Measurements from ENCODE around the gene FAM20C.

Gene FAM20C

GRCh38 chr7:217781-218180, 25.4 kb downstream of the FAM20C start:
- no peak for TF ChIP-seq CTCF (IDR thresholded peaks at IDR 0.05; ENCODE audit: control insufficient read depth, extremely low read depth, insufficient read depth)
- DNase-seq (ENCODE audit: low read depth): no peak
- no peak overlapping the region for H3K4me3 ChIP-seq (ENCODE audit: low read depth, low read length)

GRCh38 chr7:218316-218715, 25.9 kb downstream of the FAM20C start:
- no peak for DNase-seq (ENCODE audit: low read depth)
- no peak overlapping the region for H3K4me3 ChIP-seq (ENCODE audit: low read depth, low read length)
- TF ChIP-seq CTCF (IDR thresholded peaks at IDR 0.05; ENCODE audit: control insufficient read depth, extremely low read depth, insufficient read depth): no peak

GRCh38 chr7:218896-219580, 26.7 kb downstream of the FAM20C start:
- no peak for DNase-seq (ENCODE audit: low read depth)
- no peak for TF ChIP-seq CTCF (IDR thresholded peaks at IDR 0.05; ENCODE audit: control insufficient read depth, extremely low read depth, insufficient read depth)
- H3K4me3 ChIP-seq (ENCODE audit: low read depth, low read length): no peak overlapping the region

- no peak overlapping the region for H3K4me3 ChIP-seq (ENCODE audit: low read depth, low read length)
- TF ChIP-seq CTCF (IDR thresholded peaks at IDR 0.05; ENCODE audit: control insufficient read depth, extremely low read depth, insufficient read depth): no peak
- no peak for DNase-seq (ENCODE audit: low read depth)
Observed at GRCh38 chr7:219581-220150, 27.3 kb downstream of the FAM20C start.

GRCh38 chr7:220151-220841, 27.9 kb downstream of the FAM20C start:
- no peak for DNase-seq (ENCODE audit: low read depth)
- TF ChIP-seq CTCF (IDR thresholded peaks at IDR 0.05; ENCODE audit: control insufficient read depth, extremely low read depth, insufficient read depth): peak; percentile 39

GRCh38 chr7:221978-222715, 29.8 kb downstream of the FAM20C start:
- H3K4me3 ChIP-seq (ENCODE audit: low read depth, low read length): no peak overlapping the region
- no peak for DNase-seq (ENCODE audit: low read depth)
- no peak for TF ChIP-seq CTCF (IDR thresholded peaks at IDR 0.05; ENCODE audit: control insufficient read depth, extremely low read depth, insufficient read depth)

More at GRCh38 chr7:220151-220841, 27.9 kb downstream of the FAM20C start:
- no peak overlapping the region for H3K4me3 ChIP-seq (ENCODE audit: low read depth, low read length)

All from LNCaP clone FGC (cell line).